GM12878 (cell line): ENCODE results near the gene TBC1D1. TPM values are rescaled to one million over a fixed set of nuclear protein-coding genes. Genes with fewer than 3 reads are reported as not detected.
A peak's percentile ranks its signal among the peaks of the same experiment; 100 is the strongest.

Experiments
- CHD4 ChIP-seq: fragments of 200-600 bp; sonication (generic); IDR thresholded peaks from 2 replicates; pipeline ENCODE4 v1.6.1; 2016; ENCODE audit warnings: mild to moderate bottlenecking
- DPF2 ChIP-seq: fragments of 450-650 bp; IDR thresholded peaks from 2 replicates; pipeline ENCODE4 v1.6.1; 2017; ENCODE audit warnings: mild to moderate bottlenecking
- MXI1 ChIP-seq: fragments of 150-350 bp; IDR thresholded peaks from 2 replicates; pipeline ENCODE4 v1.6.1; 2011; ENCODE audit warnings: low read depth, mild to moderate bottlenecking, inconsistent platforms, low read length, improper control_type of control experiment
- NFXL1 ChIP-seq: fragments of 450-650 bp; IDR thresholded peaks from 2 replicates; pipeline ENCODE4 v1.6.1; 2017; ENCODE audit warnings: antibody characterized with exemption, mild to moderate bottlenecking, borderline replicate concordance
- POLR2AphosphoS2 ChIP-seq: IDR thresholded peaks from 2 replicates; pipeline ENCODE4 v1.6.1; 2011; ENCODE audit warnings: low read depth, mild to moderate bottlenecking, low read length, improper control_type of control experiment, moderate library complexity
- RBBP5 ChIP-seq: fragments of 200-600 bp; sonication (generic); conservative IDR thresholded peaks from 2 replicates; pipeline ENCODE4 v1.6.1; 2016
- RFX5 ChIP-seq: IDR thresholded peaks from 2 replicates; pipeline ENCODE4 v1.6.1; 2011; ENCODE audit warnings: low read depth, low read length, improper control_type of control experiment
- RUNX3 ChIP-seq: IDR thresholded peaks from 2 replicates; pipeline ENCODE4 v1.6.1; 2012; ENCODE audit warnings: low read length, inconsistent platforms
- SMAD5 ChIP-seq: IDR thresholded peaks from 2 replicates; pipeline ENCODE4 v1.6.1; 2016; ENCODE audit warnings: antibody characterized with exemption, low read depth
- SUPT20H ChIP-seq: IDR thresholded peaks from 2 replicates; pipeline ENCODE4 v1.6.1; 2011; ENCODE audit warnings: low read depth, mild to moderate bottlenecking, low read length, moderate library complexity, borderline replicate concordance; ENCODE audit not compliant: control insufficient read depth
- TAF1 ChIP-seq: IDR thresholded peaks from 2 replicates; pipeline ENCODE4 v1.6.1; 2011; ENCODE audit warnings: mild to moderate bottlenecking, low read depth, low read length, borderline replicate concordance
- TARDBP ChIP-seq: IDR thresholded peaks from 2 replicates; pipeline ENCODE4 v1.6.1; 2016; ENCODE audit warnings: borderline replicate concordance
- YY1 ChIP-seq: IDR thresholded peaks from 2 replicates; pipeline ENCODE4 v1.6.1; 2011; ENCODE audit warnings: low read depth, mild to moderate bottlenecking, low read length
- ZZZ3 ChIP-seq: IDR thresholded peaks from 2 replicates; pipeline ENCODE4 v1.6.1; 2011; ENCODE audit warnings: low read depth; ENCODE audit not compliant: control insufficient read depth, insufficient read length
- polyA plus RNA-seq, 11 experiments: library from polyadenylated mRNA; depleted of rRNA in 4 of 11; unstranded in 6 of 11; stranded (reverse) in 5 of 11; fragments of >200 nt; fragmentation: Nextera tagmentation in 4 of 11; fragmentation: Illumina TruSeq in 1 of 11; extraction: Ambion mirVana in 4 of 11; extraction: Trizol in 1 of 11; gene quantifications; 1 replicate in 1 of 11; 2 replicates in 10 of 11; pipeline versions ENCODE4 v1.2.1 to v1.2.3, GENCODE V29; 2011 to 2016; ENCODE audit warnings: inconsistent platforms in 2 of 11, missing spikeins in 2 of 11, low read depth in 1 of 11
- total RNA-seq, 4 experiments: library from RNA; depleted of rRNA in 3 of 4; stranded (reverse); fragments of >200 nt in 3 of 4; fragmentation: Illumina TruSeq in 1 of 4; extraction: Trizol in 1 of 4; gene quantifications; 2 replicates each; pipeline versions ENCODE4 v1.2.1 to v1.2.3, GENCODE V29; 2013 to 2021
- TF ChIP-seq, protein P1 (sequence below): IDR thresholded peaks from 2 replicates; pipeline ENCODE4 v1.6.1; 2011; ENCODE audit warnings: borderline replicate concordance, low read depth, mild to moderate bottlenecking, moderate library complexity, low read length; ENCODE audit not compliant: insufficient read depth, poor library complexity, severe bottlenecking
- TF ChIP-seq, protein P2 (sequence below): IDR thresholded peaks from 2 replicates; pipeline ENCODE4 v1.6.1; 2012; ENCODE audit warnings: improper control_type of control experiment, low read depth, low read length; ENCODE audit not compliant: insufficient replicate concordance
- TF ChIP-seq, protein P3 (sequence below): fragments of 450-650 bp; IDR thresholded peaks from 2 replicates; pipeline ENCODE4 v1.6.1; 2017; ENCODE audit warnings: mild to moderate bottlenecking, moderate library complexity

TBC1D1 gene
- total and polyA plus RNA-seq, 10 of the 15 experiments (the other 5 are each of a cell fraction or from before 2014, with no cell fraction given): 5.3 to 102 (median 57.8) TPM

DNA sequence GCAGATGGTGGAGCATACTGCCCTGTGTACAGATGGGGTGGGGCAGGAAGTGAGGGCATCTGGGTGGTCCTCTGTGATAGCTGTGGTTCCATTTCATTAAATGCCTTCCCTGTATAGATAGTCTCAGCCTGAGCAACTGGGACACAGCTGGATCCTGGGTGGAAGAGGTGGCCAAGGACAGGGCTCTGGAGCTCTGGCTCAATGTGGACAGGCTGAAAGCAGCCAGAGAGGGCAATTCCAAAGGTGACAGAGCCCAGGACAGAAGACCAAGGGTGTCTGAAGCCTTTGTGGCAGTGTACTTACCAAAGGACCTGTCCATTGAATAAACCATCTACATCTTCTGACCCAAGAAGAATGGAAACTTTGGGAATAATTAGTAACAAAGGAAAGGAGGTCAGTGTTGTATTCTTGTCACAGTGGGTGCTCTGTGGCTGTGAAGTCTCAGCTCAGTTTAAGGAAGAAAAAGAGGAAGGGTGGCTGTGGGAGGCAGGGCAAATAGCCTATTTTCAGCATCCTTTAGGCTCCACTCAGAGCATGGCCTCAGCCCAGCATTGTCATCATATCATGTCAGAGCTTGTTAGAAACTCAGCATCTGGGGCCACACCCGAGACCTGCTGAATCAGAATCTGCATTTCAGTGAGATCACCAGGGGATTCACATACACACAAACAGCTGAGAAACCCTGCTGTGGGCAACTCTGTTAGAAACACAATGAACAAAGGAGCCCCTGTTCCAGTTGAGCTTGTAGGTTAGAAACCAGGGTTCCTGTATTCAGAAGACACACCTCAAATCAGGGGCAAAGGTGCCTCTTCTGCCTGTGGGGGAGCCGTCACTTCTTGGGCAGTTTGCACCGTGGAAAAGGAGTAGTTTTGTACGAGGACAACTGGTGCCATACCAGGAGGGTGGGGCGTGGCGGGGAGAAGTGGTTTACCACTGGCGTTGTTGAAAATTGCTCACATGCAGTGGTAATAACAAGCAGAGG, 237.9 kb downstream of the TBC1D1 start (continued):
- TF ChIP-seq, protein P1, sequence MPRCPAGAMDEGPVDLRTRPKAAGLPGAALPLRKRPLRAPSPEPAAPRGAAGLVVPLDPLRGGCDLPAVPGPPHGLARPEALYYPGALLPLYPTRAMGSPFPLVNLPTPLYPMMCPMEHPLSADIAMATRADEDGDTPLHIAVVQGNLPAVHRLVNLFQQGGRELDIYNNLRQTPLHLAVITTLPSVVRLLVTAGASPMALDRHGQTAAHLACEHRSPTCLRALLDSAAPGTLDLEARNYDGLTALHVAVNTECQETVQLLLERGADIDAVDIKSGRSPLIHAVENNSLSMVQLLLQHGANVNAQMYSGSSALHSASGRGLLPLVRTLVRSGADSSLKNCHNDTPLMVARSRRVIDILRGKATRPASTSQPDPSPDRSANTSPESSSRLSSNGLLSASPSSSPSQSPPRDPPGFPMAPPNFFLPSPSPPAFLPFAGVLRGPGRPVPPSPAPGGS: peak; percentile 96
- no peak for TF ChIP-seq ZZZ3
- no peak for TF ChIP-seq NFXL1
- TF ChIP-seq, protein P2, sequence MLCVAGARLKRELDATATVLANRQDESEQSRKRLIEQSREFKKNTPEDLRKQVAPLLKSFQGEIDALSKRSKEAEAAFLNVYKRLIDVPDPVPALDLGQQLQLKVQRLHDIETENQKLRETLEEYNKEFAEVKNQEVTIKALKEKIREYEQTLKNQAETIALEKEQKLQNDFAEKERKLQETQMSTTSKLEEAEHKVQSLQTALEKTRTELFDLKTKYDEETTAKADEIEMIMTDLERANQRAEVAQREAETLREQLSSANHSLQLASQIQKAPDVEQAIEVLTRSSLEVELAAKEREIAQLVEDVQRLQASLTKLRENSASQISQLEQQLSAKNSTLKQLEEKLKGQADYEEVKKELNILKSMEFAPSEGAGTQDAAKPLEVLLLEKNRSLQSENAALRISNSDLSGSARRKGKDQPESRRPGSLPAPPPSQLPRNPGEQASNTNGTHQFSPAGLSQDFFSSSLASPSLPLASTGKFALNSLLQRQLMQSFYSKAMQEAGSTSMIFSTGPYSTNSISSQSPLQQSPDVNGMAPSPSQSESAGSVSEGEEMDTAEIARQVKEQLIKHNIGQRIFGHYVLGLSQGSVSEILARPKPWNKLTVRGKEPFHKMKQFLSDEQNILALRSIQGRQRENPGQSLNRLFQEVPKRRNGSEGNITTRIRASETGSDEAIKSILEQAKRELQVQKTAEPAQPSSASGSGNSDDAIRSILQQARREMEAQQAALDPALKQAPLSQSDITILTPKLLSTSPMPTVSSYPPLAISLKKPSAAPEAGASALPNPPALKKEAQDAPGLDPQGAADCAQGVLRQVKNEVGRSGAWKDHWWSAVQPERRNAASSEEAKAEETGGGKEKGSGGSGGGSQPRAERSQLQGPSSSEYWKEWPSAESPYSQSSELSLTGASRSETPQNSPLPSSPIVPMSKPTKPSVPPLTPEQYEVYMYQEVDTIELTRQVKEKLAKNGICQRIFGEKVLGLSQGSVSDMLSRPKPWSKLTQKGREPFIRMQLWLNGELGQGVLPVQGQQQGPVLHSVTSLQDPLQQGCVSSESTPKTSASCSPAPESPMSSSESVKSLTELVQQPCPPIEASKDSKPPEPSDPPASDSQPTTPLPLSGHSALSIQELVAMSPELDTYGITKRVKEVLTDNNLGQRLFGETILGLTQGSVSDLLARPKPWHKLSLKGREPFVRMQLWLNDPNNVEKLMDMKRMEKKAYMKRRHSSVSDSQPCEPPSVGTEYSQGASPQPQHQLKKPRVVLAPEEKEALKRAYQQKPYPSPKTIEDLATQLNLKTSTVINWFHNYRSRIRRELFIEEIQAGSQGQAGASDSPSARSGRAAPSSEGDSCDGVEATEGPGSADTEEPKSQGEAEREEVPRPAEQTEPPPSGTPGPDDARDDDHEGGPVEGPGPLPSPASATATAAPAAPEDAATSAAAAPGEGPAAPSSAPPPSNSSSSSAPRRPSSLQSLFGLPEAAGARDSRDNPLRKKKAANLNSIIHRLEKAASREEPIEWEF: peak; percentile 41
- TF ChIP-seq MXI1: no peak
- no peak for TF ChIP-seq SUPT20H
- peak; percentile 41; the same call in 1 of the 2 replicates for TF ChIP-seq TAF1
- TF ChIP-seq DPF2: peak; percentile 79
- TF ChIP-seq SMAD5: 0 out of 2 replicates have a peak, but pooled peaks have one; percentile 24
- peak; percentile 70; the same call in 1 of the 2 replicates for TF ChIP-seq YY1
- no peak for TF ChIP-seq RUNX3
- TF ChIP-seq RFX5: no peak
- TF ChIP-seq TARDBP: peak; percentile 70; the same call in 1 of the 2 replicates
- TF ChIP-seq POLR2AphosphoS2: no peak
- no peak for TF ChIP-seq CHD4
- TF ChIP-seq RBBP5: no peak
- TF ChIP-seq, protein P3, sequence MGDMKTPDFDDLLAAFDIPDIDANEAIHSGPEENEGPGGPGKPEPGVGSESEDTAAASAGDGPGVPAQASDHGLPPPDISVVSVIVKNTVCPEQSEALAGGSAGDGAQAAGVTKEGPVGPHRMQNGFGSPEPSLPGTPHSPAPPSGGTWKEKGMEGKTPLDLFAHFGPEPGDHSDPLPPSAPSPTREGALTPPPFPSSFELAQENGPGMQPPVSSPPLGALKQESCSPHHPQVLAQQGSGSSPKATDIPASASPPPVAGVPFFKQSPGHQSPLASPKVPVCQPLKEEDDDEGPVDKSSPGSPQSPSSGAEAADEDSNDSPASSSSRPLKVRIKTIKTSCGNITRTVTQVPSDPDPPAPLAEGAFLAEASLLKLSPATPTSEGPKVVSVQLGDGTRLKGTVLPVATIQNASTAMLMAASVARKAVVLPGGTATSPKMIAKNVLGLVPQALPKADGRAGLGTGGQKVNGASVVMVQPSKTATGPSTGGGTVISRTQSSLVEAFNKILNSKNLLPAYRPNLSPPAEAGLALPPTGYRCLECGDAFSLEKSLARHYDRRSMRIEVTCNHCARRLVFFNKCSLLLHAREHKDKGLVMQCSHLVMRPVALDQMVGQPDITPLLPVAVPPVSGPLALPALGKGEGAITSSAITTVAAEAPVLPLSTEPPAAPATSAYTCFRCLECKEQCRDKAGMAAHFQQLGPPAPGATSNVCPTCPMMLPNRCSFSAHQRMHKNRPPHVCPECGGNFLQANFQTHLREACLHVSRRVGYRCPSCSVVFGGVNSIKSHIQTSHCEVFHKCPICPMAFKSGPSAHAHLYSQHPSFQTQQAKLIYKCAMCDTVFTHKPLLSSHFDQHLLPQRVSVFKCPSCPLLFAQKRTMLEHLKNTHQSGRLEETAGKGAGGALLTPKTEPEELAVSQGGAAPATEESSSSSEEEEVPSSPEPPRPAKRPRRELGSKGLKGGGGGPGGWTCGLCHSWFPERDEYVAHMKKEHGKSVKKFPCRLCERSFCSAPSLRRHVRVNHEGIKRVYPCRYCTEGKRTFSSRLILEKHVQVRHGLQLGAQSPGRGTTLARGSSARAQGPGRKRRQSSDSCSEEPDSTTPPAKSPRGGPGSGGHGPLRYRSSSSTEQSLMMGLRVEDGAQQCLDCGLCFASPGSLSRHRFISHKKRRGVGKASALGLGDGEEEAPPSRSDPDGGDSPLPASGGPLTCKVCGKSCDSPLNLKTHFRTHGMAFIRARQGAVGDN: peak; percentile 86
